Measurements from ENCODE around the gene FYTTD1. TPM values are rescaled to one million over a fixed set of nuclear protein-coding genes. Genes with fewer than 3 reads are reported as not detected.
A peak's percentile ranks its signal among the peaks of the same experiment; 100 is the strongest.

FYTTD1 gene
- total and polyA plus RNA-seq, 2 donors (not counting 1 experiment from before 2014, with no cell fraction given) = 44.3 to 63.4 TPM

DNA sequence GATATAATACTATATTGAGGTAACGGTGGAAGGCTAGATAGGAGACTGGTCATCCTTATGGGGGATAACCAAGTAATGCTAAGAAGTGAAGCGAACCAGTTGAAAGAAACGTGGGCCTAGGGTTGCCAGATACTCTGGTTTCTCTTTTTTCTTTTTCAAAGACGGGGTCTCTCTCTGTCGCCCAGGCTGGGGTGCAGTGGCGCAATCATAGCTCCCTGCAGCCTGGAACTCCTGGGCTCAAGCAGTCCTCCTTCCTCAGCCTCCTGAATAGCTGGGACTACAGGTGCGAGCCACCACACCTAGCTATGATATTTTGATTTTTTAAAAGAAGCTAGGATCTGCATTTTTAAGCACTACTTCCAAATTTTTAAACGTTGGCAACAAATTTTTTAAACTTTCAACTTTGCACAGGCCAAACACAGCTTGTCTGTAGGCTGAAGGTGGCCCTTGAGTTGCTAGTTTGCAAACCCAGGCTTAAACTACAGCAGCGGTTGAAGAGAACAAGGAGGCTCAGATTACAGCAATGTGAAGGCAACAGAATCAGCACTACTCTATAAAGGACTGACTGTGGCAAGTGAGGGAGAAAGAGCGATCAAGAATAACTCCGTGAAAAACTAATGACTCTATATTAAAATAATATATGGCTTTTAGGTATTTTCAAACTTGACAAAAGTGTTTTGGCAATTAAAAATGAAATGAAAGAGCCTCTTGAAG is 11.8 kb upstream of the FYTTD1 start:
- no peaks in the 10 kb centered on the region for H3K9me3 ChIP-seq (ENCODE audit: control insufficient read depth, insufficient read depth, low read depth, low read length)
- H2AFZ ChIP-seq (ENCODE audit: low read length) = peak overlapping the region; percentile 90
- peak overlapping the region; percentile 68 to 93 (median 90) for H3K4me3 ChIP-seq (replicated peaks in 1 of 4; ENCODE audit: control extremely low read depth in 1 of 4, insufficient read depth in 1 of 4, low read depth in 3 of 4, low read length in 4 of 4)
- H3K27ac ChIP-seq (ENCODE audit: insufficient read depth, low read length) = no peak overlapping the region
- no peak overlapping the region for H3K9ac ChIP-seq (ENCODE audit: insufficient read depth, low read length)
- no peak for TF ChIP-seq EZH2 (IDR thresholded peaks at IDR 0.05; ENCODE audit: low read length, missing control alignments)
- TF ChIP-seq, protein P1, sequence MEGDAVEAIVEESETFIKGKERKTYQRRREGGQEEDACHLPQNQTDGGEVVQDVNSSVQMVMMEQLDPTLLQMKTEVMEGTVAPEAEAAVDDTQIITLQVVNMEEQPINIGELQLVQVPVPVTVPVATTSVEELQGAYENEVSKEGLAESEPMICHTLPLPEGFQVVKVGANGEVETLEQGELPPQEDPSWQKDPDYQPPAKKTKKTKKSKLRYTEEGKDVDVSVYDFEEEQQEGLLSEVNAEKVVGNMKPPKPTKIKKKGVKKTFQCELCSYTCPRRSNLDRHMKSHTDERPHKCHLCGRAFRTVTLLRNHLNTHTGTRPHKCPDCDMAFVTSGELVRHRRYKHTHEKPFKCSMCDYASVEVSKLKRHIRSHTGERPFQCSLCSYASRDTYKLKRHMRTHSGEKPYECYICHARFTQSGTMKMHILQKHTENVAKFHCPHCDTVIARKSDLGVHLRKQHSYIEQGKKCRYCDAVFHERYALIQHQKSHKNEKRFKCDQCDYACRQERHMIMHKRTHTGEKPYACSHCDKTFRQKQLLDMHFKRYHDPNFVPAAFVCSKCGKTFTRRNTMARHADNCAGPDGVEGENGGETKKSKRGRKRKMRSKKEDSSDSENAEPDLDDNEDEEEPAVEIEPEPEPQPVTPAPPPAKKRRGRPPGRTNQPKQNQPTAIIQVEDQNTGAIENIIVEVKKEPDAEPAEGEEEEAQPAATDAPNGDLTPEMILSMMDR (conservative IDR thresholded peaks at IDR 0.05 in 1 of 2, IDR thresholded peaks at IDR 0.05 in 1 of 2; ENCODE audit: low read depth in 1 of 2, low read length in 2 of 2) = no peak
- no peak for DNase-seq (ENCODE audit: low read depth in 2 of 2)
- H3K4me1 ChIP-seq (ENCODE audit: control insufficient read depth, extremely low read depth, insufficient read depth, low read length) = peaks cover 6% of the 10 kb centered on the region
- H3K36me3 ChIP-seq (ENCODE audit: control insufficient read depth, insufficient read depth, low read length) = no peaks in the 10 kb centered on the region
- no peaks in the 10 kb centered on the region for H3K27me3 ChIP-seq (ENCODE audit: control insufficient read depth, insufficient read depth, low read length)
- H3K79me2 ChIP-seq (ENCODE audit: control insufficient read depth, insufficient read depth, low read length) = peaks cover 26% of the 10 kb centered on the region
- peak overlapping the region; percentile 100 for H3K4me2 ChIP-seq (ENCODE audit: extremely low read depth, insufficient read depth, low read length)
- no peaks in the 10 kb centered on the region for H4K20me1 ChIP-seq (ENCODE audit: control insufficient read depth, extremely low read depth, insufficient read depth, low read length)

DNA sequence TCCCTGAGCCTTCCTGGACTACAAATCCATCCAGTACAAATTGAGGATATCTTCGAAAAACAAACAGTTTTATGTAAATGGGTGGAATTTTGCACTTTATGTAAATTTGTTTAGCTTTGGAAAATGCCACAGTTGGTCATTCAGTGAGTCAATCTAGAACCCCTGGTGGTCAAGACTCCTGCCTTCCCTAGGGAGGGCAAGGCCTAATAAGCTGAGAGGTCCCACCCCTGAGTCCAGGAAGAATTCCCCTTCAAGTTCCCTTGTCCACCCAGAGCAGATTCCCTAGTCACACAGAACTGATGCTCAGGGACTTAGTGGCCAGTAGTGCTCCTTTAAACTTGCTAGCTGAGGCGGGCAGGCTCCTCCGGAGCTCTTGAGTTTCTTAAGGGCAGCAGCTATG is 6.9 kb upstream of the FYTTD1 start:
- no peak overlapping the region for H3K4me2 ChIP-seq (ENCODE audit: extremely low read depth, insufficient read depth, low read length)
- H3K9ac ChIP-seq (ENCODE audit: insufficient read depth, low read length) = no peak overlapping the region
- H3K36me3 ChIP-seq (ENCODE audit: control insufficient read depth, insufficient read depth, low read length) = no peaks in the 10 kb centered on the region
- TF ChIP-seq, protein P1 (conservative IDR thresholded peaks at IDR 0.05 in 1 of 2, IDR thresholded peaks at IDR 0.05 in 1 of 2; ENCODE audit: low read depth in 1 of 2, low read length in 2 of 2) = no peak
- no peak for TF ChIP-seq EZH2 (IDR thresholded peaks at IDR 0.05; ENCODE audit: low read length, missing control alignments)
- no peak overlapping the region for H2AFZ ChIP-seq (ENCODE audit: low read length)
- H3K79me2 ChIP-seq (ENCODE audit: control insufficient read depth, insufficient read depth, low read length) = no peaks in the 10 kb centered on the region
- DNase-seq (ENCODE audit: low read depth in 2 of 2) = no peak
- no peak overlapping the region for H3K27ac ChIP-seq (ENCODE audit: insufficient read depth, low read length)
- no peaks in the 10 kb centered on the region for H4K20me1 ChIP-seq (ENCODE audit: control insufficient read depth, extremely low read depth, insufficient read depth, low read length)
- H3K9me3 ChIP-seq (ENCODE audit: control insufficient read depth, insufficient read depth, low read depth, low read length) = no peaks in the 10 kb centered on the region
- H3K4me1 ChIP-seq (ENCODE audit: control insufficient read depth, extremely low read depth, insufficient read depth, low read length) = peaks cover under 1% of the 10 kb centered on the region
- no peak overlapping the region for H3K4me3 ChIP-seq (replicated peaks in 1 of 4; ENCODE audit: control extremely low read depth in 1 of 4, insufficient read depth in 1 of 4, low read depth in 3 of 4, low read length in 4 of 4)
- H3K27me3 ChIP-seq (ENCODE audit: control insufficient read depth, insufficient read depth, low read length) = no peaks in the 10 kb centered on the region

DNA sequence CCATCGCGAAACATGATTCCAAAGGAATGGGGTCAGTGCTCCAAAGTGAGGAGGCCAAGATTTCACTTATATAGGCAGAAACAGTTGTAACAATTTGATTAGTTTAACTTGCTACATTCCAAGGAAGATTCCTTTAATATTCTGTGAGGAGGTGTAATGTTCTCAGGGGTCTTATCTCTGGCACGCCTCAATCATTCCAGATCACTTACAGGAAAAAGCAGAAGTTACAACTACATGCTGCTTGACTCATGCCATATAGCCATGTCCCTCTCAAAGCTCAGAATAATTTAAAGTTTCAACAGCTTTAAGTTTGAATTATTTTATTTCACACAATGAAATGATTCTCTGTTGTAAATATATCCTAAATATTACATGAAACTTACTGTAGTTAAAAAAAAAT is 3.5 kb upstream of the FYTTD1 start:
- H3K4me1 ChIP-seq (ENCODE audit: control insufficient read depth, extremely low read depth, insufficient read depth, low read length) = peaks cover 4% of the 10 kb centered on the region
- H3K27me3 ChIP-seq (ENCODE audit: control insufficient read depth, insufficient read depth, low read length) = no peaks in the 10 kb centered on the region
- no peak overlapping the region for H3K9ac ChIP-seq (ENCODE audit: insufficient read depth, low read length)
- no peak for TF ChIP-seq EZH2 (IDR thresholded peaks at IDR 0.05; ENCODE audit: low read length, missing control alignments)
- TF ChIP-seq, protein P1 (conservative IDR thresholded peaks at IDR 0.05 in 1 of 2, IDR thresholded peaks at IDR 0.05 in 1 of 2; ENCODE audit: low read depth in 1 of 2, low read length in 2 of 2) = no peak
- no peak overlapping the region for H3K4me2 ChIP-seq (ENCODE audit: extremely low read depth, insufficient read depth, low read length)
- H2AFZ ChIP-seq (ENCODE audit: low read length) = no peak overlapping the region
- H4K20me1 ChIP-seq (ENCODE audit: control insufficient read depth, extremely low read depth, insufficient read depth, low read length) = no peaks in the 10 kb centered on the region
- H3K36me3 ChIP-seq (ENCODE audit: control insufficient read depth, insufficient read depth, low read length) = no peaks in the 10 kb centered on the region
- peaks cover 7% of the 10 kb centered on the region for H3K79me2 ChIP-seq (ENCODE audit: control insufficient read depth, insufficient read depth, low read length)
- H3K4me3 ChIP-seq (replicated peaks in 1 of 4; ENCODE audit: control extremely low read depth in 1 of 4, insufficient read depth in 1 of 4, low read depth in 3 of 4, low read length in 4 of 4) = no peak overlapping the region
- H3K9me3 ChIP-seq (ENCODE audit: control insufficient read depth, insufficient read depth, low read depth, low read length) = no peaks in the 10 kb centered on the region
- DNase-seq (ENCODE audit: low read depth in 2 of 2) = no peak
- H3K27ac ChIP-seq (ENCODE audit: insufficient read depth, low read length) = no peak overlapping the region
